SU-DHL-6 (cell line): ENCODE results near the gene CFAP210.

Source experiments
- CTCF ChIP-seq: fragments of 200-600 bp; sonication (generic); IDR thresholded peaks from one replicate; pipeline ENCODE4 v1.5.1; 2017; ENCODE audit warnings: antibody characterized with exemption, mild to moderate bottlenecking, low read length, moderate library complexity; ENCODE audit not compliant: insufficient read depth, poor library complexity, severe bottlenecking
- EZH2phosphoT487 ChIP-seq: fragments of 200-600 bp; sonication (generic), shearing (Covaris generic); conservative IDR thresholded peaks from 2 replicates; pipeline ENCODE4 v1.6.1; 2018; ENCODE audit warnings: mild to moderate bottlenecking, antibody characterized with exemption, low read length, moderate library complexity, mixed read lengths

- TF ChIP-seq CTCF (no peak), EZH2phosphoT487 (no peak)
These were observed 40.6 kb downstream of the CFAP210 start for GRCh38 chr2:169653636-169654035.
